Keratinocyte (primary cell): ENCODE measurements around the gene DCAKD.

Experiments used
- CTCF ChIP-seq, 3 experiments: IDR thresholded peaks in 1 of 3; conservative IDR thresholded peaks in 1 of 3; optimal IDR thresholded peaks in 1 of 3; 2 replicates in 2 of 3; 3 replicates in 1 of 3; pipeline versions ENCODE3 to v1.5.1; 2011; ENCODE audit warnings: low read length in 3 of 3, mild to moderate bottlenecking in 3 of 3, moderate library complexity in 2 of 3, control low read depth in 1 of 3, inconsistent platforms in 1 of 3; ENCODE audit not compliant: insufficient read depth in 2 of 3; ENCODE audit errors: extremely low read depth in 1 of 3
- EZH2 ChIP-seq: IDR thresholded peaks from one replicate; pipeline ENCODE4 v1.6.1; 2012; ENCODE audit warnings: inconsistent platforms, mild to moderate bottlenecking, low read length, moderate library complexity

GRCh38 chr17:45003877-45004276 lies 47.6 kb downstream of the DCAKD start:
- TF ChIP-seq CTCF (optimal IDR thresholded peaks at IDR 0.05 in 1 of 3, IDR thresholded peaks at IDR 0.05 in 1 of 3, conservative IDR thresholded peaks at IDR 0.05 in 1 of 3; ENCODE audit: extremely low read depth in 1 of 3, insufficient read depth in 2 of 3, low read length in 3 of 3) (no peak), EZH2 (no peak)
